Measurements from ENCODE around the gene IP6K3.

- TF ChIP-seq CTCF (conservative IDR thresholded peaks at IDR 0.05; ENCODE audit: low read depth in 2 of 2) (no peak), EZH2phosphoT487 (IDR thresholded peaks at IDR 0.05; ENCODE audit: unreplicated experiment) (no peak), POLR2AphosphoS5 (IDR thresholded peaks at IDR 0.05; ENCODE audit: low read depth) (no peak), ZNF331 (CRISPR knock-in tag; IDR thresholded peaks at IDR 0.05; ENCODE audit: low read depth) (no peak), EZH2 (IDR thresholded peaks at IDR 0.05; ENCODE audit: low read depth, unreplicated experiment) (no peak), NANOG (IDR thresholded peaks at IDR 0.05; ENCODE audit: borderline replicate concordance) (no peak), JUNB (IDR thresholded peaks at IDR 0.05; ENCODE audit: unreplicated experiment) (no peak), CREB1 (CRISPR knock-in tag; IDR thresholded peaks at IDR 0.05; ENCODE audit: low read depth) (no peak)
- TF ChIP-seq, protein P1, sequence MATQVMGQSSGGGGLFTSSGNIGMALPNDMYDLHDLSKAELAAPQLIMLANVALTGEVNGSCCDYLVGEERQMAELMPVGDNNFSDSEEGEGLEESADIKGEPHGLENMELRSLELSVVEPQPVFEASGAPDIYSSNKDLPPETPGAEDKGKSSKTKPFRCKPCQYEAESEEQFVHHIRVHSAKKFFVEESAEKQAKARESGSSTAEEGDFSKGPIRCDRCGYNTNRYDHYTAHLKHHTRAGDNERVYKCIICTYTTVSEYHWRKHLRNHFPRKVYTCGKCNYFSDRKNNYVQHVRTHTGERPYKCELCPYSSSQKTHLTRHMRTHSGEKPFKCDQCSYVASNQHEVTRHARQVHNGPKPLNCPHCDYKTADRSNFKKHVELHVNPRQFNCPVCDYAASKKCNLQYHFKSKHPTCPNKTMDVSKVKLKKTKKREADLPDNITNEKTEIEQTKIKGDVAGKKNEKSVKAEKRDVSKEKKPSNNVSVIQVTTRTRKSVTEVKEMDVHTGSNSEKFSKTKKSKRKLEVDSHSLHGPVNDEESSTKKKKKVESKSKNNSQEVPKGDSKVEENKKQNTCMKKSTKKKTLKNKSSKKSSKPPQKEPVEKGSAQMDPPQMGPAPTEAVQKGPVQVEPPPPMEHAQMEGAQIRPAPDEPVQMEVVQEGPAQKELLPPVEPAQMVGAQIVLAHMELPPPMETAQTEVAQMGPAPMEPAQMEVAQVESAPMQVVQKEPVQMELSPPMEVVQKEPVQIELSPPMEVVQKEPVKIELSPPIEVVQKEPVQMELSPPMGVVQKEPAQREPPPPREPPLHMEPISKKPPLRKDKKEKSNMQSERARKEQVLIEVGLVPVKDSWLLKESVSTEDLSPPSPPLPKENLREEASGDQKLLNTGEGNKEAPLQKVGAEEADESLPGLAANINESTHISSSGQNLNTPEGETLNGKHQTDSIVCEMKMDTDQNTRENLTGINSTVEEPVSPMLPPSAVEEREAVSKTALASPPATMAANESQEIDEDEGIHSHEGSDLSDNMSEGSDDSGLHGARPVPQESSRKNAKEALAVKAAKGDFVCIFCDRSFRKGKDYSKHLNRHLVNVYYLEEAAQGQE (IDR thresholded peaks at IDR 0.05; ENCODE audit: unreplicated experiment): no peak
- TF ChIP-seq, protein P2, sequence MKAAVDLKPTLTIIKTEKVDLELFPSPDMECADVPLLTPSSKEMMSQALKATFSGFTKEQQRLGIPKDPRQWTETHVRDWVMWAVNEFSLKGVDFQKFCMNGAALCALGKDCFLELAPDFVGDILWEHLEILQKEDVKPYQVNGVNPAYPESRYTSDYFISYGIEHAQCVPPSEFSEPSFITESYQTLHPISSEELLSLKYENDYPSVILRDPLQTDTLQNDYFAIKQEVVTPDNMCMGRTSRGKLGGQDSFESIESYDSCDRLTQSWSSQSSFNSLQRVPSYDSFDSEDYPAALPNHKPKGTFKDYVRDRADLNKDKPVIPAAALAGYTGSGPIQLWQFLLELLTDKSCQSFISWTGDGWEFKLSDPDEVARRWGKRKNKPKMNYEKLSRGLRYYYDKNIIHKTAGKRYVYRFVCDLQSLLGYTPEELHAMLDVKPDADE (IDR thresholded peaks at IDR 0.05): no peak
Observed at GRCh38 chr6:33698494-33698893, 48.2 kb downstream of the IP6K3 start.

All from GM23338 (cell line).